HCT116 (cell line): ENCODE measurements around the gene ORC3. TPM values are rescaled to one million over a fixed set of nuclear protein-coding genes. Genes with fewer than 3 reads are reported as not detected.

Source experiments
- ATAC-seq: fragments of 200-7000 bp; cut with Tn5 transposase; 2 replicates; pipeline ENCODE4 v1.9.1; 2020; ENCODE audit warnings: mild to moderate bottlenecking, moderate library complexity
- BruUV-seq: library from RNA; stranded (reverse); fragments of 400-500 nt; replicated peaks from 2 replicates; lab custom pipeline; 2021; lab: Mats Ljungman, UMichigan
- CTCF ChIA-PET: fragments of 300-600 bp; sonication (Branson Sonifier 250); formaldehyde crosslinking; loops from one replicate; lab custom pipeline; 2021; ENCODE audit warnings: antibody characterized with exemption; lab: Charles Lee
- POLR2A ChIA-PET: fragments of 300-600, 350-600 bp; sonication (Branson Sonifier 250); formaldehyde crosslinking; loops from one replicate; lab custom pipeline; 2021; ENCODE audit warnings: antibody characterized with exemption; lab: Charles Lee
- RAD21 ChIA-PET, 2 experiments: fragments of 300-600 bp; sonication (Branson Sonifier 250); formaldehyde crosslinking; loops; one replicate each; lab custom pipeline; 2023; ENCODE audit warnings: low total read pairs in 2 of 2; ENCODE audit not compliant: uncharacterized antibody in 2 of 2, unreplicated experiment in 2 of 2, low non-redundant PET in 1 of 2; lab: Charles Lee
- DNase-seq: peaks from one replicate; pipeline ENCODE4 v3.0.0-alpha.2; 2010; ENCODE audit warnings: low read depth, low spot score
- H2AFZ ChIP-seq: fragments of 200-600 bp; shearing (Covaris generic), sonication (generic); 2 replicates; pipeline ENCODE4 v1.6.1; 2017; ENCODE audit warnings: low read depth, mixed run types, mixed read lengths, antibody characterized with exemption, low read length; ENCODE audit not compliant: poor library complexity, severe bottlenecking
- H3K27ac ChIP-seq: 2 replicates; pipeline ENCODE4 v1.5.1; 2012; ENCODE audit warnings: low read depth, low read length
- H3K27me3 ChIP-seq: fragments of 200-600 bp; sonication (generic); 2 replicates; pipeline ENCODE4 v1.6.1; 2016; ENCODE audit warnings: mixed run types, low read length, mixed read lengths; ENCODE audit not compliant: insufficient read depth
- H3K36me3 ChIP-seq, 2 experiments: fragments of 200-500 bp in 1 of 2; fragments of 200-600 bp in 1 of 2; sonication (Bioruptor generic) in 1 of 2; sonication (generic) in 1 of 2; 2 replicates each; pipeline versions ENCODE4 v1.5.1 to v1.6.1; 2014 to 2016; ENCODE audit warnings: low read length in 2 of 2, inconsistent platforms in 1 of 2, mixed read lengths in 1 of 2, mixed run types in 1 of 2; ENCODE audit not compliant: insufficient read depth in 2 of 2, control insufficient read depth in 1 of 2
- H3K4me1 ChIP-seq, 2 experiments: fragments of 200-600 bp in 1 of 2; sonication (generic) in 1 of 2; 2 replicates each; pipeline versions ENCODE4 v1.5.1 to v1.6.1; 2012 to 2017; ENCODE audit warnings: low read length in 2 of 2, inconsistent platforms in 1 of 2, mild to moderate bottlenecking in 1 of 2, mixed read lengths in 1 of 2, mixed run types in 1 of 2, moderate library complexity in 1 of 2; ENCODE audit not compliant: insufficient read depth in 2 of 2, control insufficient read depth in 1 of 2
- H3K4me2 ChIP-seq: fragments of 200-600 bp; sonication (generic); 2 replicates; pipeline ENCODE4 v1.6.1; 2017; ENCODE audit warnings: mixed run types, low read length, mixed read lengths
- H3K4me3 ChIP-seq, 2 experiments: fragments of 200-600 bp in 1 of 2; sonication (generic) in 1 of 2; replicated peaks in 1 of 2; 2 replicates each; pipeline ENCODE4 v1.5.1; 2011 to 2016; ENCODE audit warnings: low read length in 2 of 2, control low read depth in 1 of 2, low read depth in 1 of 2, mild to moderate bottlenecking in 1 of 2, mixed read lengths in 1 of 2, mixed run types in 1 of 2
- H3K79me2 ChIP-seq: fragments of 200-600 bp; sonication (generic); 2 replicates; pipeline ENCODE4 v1.6.1; 2017; ENCODE audit warnings: mild to moderate bottlenecking, mixed run types, low read length, moderate library complexity, mixed read lengths; ENCODE audit not compliant: insufficient read depth
- H3K9ac ChIP-seq: fragments of 200-600 bp; sonication (generic); 2 replicates; pipeline ENCODE4 v1.6.1; 2016; ENCODE audit warnings: low read length, mixed read lengths
- H3K9me2 ChIP-seq: fragments of 200-600 bp; sonication (generic), shearing (Covaris generic); 2 replicates; pipeline ENCODE4 v1.6.1; 2017; ENCODE audit warnings: mixed run types, mild to moderate bottlenecking, moderate library complexity; ENCODE audit not compliant: insufficient read depth
- H3K9me3 ChIP-seq, 2 experiments: fragments of 200-500 bp in 1 of 2; fragments of 200-600 bp in 1 of 2; sonication (Bioruptor generic) in 1 of 2; sonication (generic) in 1 of 2; 2 replicates each; pipeline ENCODE4 v1.6.1; 2014 to 2017; ENCODE audit warnings: low read length in 2 of 2, mixed read lengths in 2 of 2, inconsistent platforms in 1 of 2, low read depth in 1 of 2, mild to moderate bottlenecking in 1 of 2, mixed run types in 1 of 2, moderate library complexity in 1 of 2; ENCODE audit not compliant: control insufficient read depth in 1 of 2, insufficient read depth in 1 of 2
- H4K20me1 ChIP-seq: fragments of 200-600 bp; sonication (generic), shearing (Covaris generic); 2 replicates; pipeline ENCODE4 v1.6.1; 2017; ENCODE audit warnings: mixed run types, mild to moderate bottlenecking, moderate library complexity; ENCODE audit not compliant: insufficient read depth
- ATF3 ChIP-seq: IDR thresholded peaks from 2 replicates; pipeline ENCODE4 v1.6.1; 2012
- CBX3 ChIP-seq: IDR thresholded peaks from 2 replicates; pipeline ENCODE4 v1.6.1; 2012; ENCODE audit warnings: low read depth
- CEBPB ChIP-seq: IDR thresholded peaks from 2 replicates; pipeline ENCODE4 v1.6.1; 2012; ENCODE audit warnings: low read depth
- EGR1 ChIP-seq: IDR thresholded peaks from 2 replicates; pipeline ENCODE4 v1.6.1; 2012; ENCODE audit warnings: low read depth
- ELF1 ChIP-seq: IDR thresholded peaks from 2 replicates; pipeline ENCODE4 v1.6.1; 2012; ENCODE audit warnings: low read depth, borderline replicate concordance
- EZH2 ChIP-seq: fragments of 200-600 bp; sonication (generic); IDR thresholded peaks from 2 replicates; pipeline ENCODE4 v1.6.1; 2017; ENCODE audit warnings: antibody characterized with exemption, mixed run types
- EZH2phosphoT487 ChIP-seq: fragments of 200-600 bp; IDR thresholded peaks from 2 replicates; pipeline ENCODE4 v1.6.1; 2018; ENCODE audit warnings: antibody characterized with exemption, borderline replicate concordance
- FOSL1 ChIP-seq: IDR thresholded peaks from 2 replicates; pipeline ENCODE4 v1.6.1; 2012; ENCODE audit warnings: low read depth
- MAX ChIP-seq: IDR thresholded peaks from 2 replicates; pipeline ENCODE4 v1.6.1; 2012
- POLR2A ChIP-seq: IDR thresholded peaks from 2 replicates; pipeline ENCODE4 v1.7.0; 2011; ENCODE audit warnings: borderline replicate concordance; ENCODE audit not compliant: insufficient read depth, insufficient read length; ENCODE audit errors: extremely low read depth
- POLR2AphosphoS5 ChIP-seq: IDR thresholded peaks from 2 replicates; pipeline ENCODE4 v1.6.1; 2011; ENCODE audit warnings: mild to moderate bottlenecking, low read depth, low read length, moderate library complexity
- RAD21 ChIP-seq: IDR thresholded peaks from 2 replicates; pipeline ENCODE4 v1.6.1; 2012; ENCODE audit warnings: low read depth, mild to moderate bottlenecking
- SIN3A ChIP-seq: IDR thresholded peaks from 2 replicates; pipeline ENCODE4 v1.6.1; 2012; ENCODE audit warnings: low read depth
- SP1 ChIP-seq: IDR thresholded peaks from 2 replicates; pipeline ENCODE4 v1.6.1; 2012; ENCODE audit warnings: low read depth
- SRF ChIP-seq: IDR thresholded peaks from 2 replicates; pipeline ENCODE4 v1.6.1; 2012; ENCODE audit warnings: low read depth
- TCF7L2 ChIP-seq: IDR thresholded peaks from 2 replicates; pipeline ENCODE4 v1.7.0; 2011; ENCODE audit warnings: borderline replicate concordance, inconsistent platforms; ENCODE audit not compliant: insufficient read depth, insufficient read length; ENCODE audit errors: extremely low read depth
- YY1 ChIP-seq: IDR thresholded peaks from 2 replicates; pipeline ENCODE4 v1.6.1; 2011; ENCODE audit warnings: low read length, low read depth, moderate library complexity, mild to moderate bottlenecking; ENCODE audit not compliant: insufficient replicate concordance; ENCODE audit errors: extremely low read depth
- ZBTB33 ChIP-seq: IDR thresholded peaks from 2 replicates; pipeline ENCODE4 v1.6.1; 2011; ENCODE audit warnings: mild to moderate bottlenecking, low read length, moderate library complexity; ENCODE audit not compliant: insufficient replicate concordance; ENCODE audit errors: extremely low read depth
- ZFX ChIP-seq: fragments of 450-650 bp; IDR thresholded peaks from 2 replicates; pipeline ENCODE4 v1.6.1; 2017
- ZNF274 ChIP-seq: fragments of 200-500 bp; sonication (Bioruptor generic); IDR thresholded peaks from 2 replicates; pipeline ENCODE4 v1.6.1; 2014; ENCODE audit warnings: mild to moderate bottlenecking, low read depth, low read length, inconsistent platforms
- intact Hi-C: fragments of 100-400 bp; cut with micrococcal nuclease; formaldehyde crosslinking; loops from 2 replicates; pipeline ENCODE4 v1.10.0; 2022
- total RNA-seq: library from RNA; stranded (reverse); gene quantifications from one replicate; pipeline ENCODE4 v1.2.1, GENCODE V29; 2021; ENCODE audit not compliant: unreplicated experiment

ORC3 gene
- total RNA-seq, 1 experiment from 2014 or later, result 34.2 TPM

GRCh38 chr6:87670707-87671106 lies 80.8 kb downstream of the ORC3 start:
- TF ChIP-seq POLR2A (no peak), POLR2AphosphoS5 (no peak), ATF3 (no peak), CEBPB (no peak), SRF (no peak), CBX3 (no peak), SP1 (no peak), ELF1 (no peak), EZH2 (no peak), RAD21 (no peak), ZFX (no peak), SIN3A (no peak), TCF7L2 (no peak)
- H2AFZ ChIP-seq, result no peak overlapping the region
- H3K79me2 ChIP-seq, result peaks cover 8% of the 10 kb centered on the region; the same call in 1 of the 2 replicates
- ATAC-seq, result no peak
- no peak for DNase-seq
- no peak overlapping the region for H3K4me3 ChIP-seq
- H3K9me2 ChIP-seq, result no peaks in the 10 kb centered on the region
- no peaks in the 10 kb centered on the region for H3K9me3 ChIP-seq
- H4K20me1 ChIP-seq, result no peaks in the 10 kb centered on the region
- ChIA-PET CTCF (no interaction called here), RAD21 (no interaction called here), POLR2A (no interaction called here)
- BruUV-seq, result no TSS peak
- no peaks in the 10 kb centered on the region for H3K27me3 ChIP-seq
- H3K27ac ChIP-seq, result no peak overlapping the region
- intact Hi-C loops, result no loop called here
- peaks cover 9 to 12% of the 10 kb centered on the region in 2 experiments for H3K36me3 ChIP-seq
- H3K4me1 ChIP-seq, result no peaks in the 10 kb centered on the region
- H3K9ac ChIP-seq, result no peak overlapping the region
- no peak overlapping the region for H3K4me2 ChIP-seq

GRCh38 chr6:87671555-87672029 lies 81.7 kb downstream of the ORC3 start:
- H3K27ac ChIP-seq, result no peak overlapping the region
- peaks cover 10 to 12% of the 10 kb centered on the region in 2 experiments for H3K36me3 ChIP-seq
- POLR2A ChIA-PET, result no interaction called here
- RAD21 ChIA-PET, result no interaction called here
- TF ChIP-seq POLR2AphosphoS5 (no peak), YY1 (no peak), EGR1 (no peak), SRF (no peak), EZH2phosphoT487 (no peak), ZBTB33 (no peak), FOSL1 (no peak), MAX (no peak), ZNF274 (no peak), CBX3 (no peak)
- H2AFZ ChIP-seq, result no peak overlapping the region
- H4K20me1 ChIP-seq, result no peaks in the 10 kb centered on the region
- H3K79me2 ChIP-seq, result peaks cover 9% of the 10 kb centered on the region; the same call in 1 of the 2 replicates
- no TSS peak for BruUV-seq
- no peaks in the 10 kb centered on the region for H3K4me1 ChIP-seq
- no peak for DNase-seq
- H3K27me3 ChIP-seq, result no peaks in the 10 kb centered on the region
- no peak overlapping the region for H3K4me2 ChIP-seq
- intact Hi-C loops, result no loop called here
- CTCF ChIA-PET, result no interaction called here
- H3K4me3 ChIP-seq, result no peak overlapping the region
- H3K9me2 ChIP-seq, result no peaks in the 10 kb centered on the region
- H3K9ac ChIP-seq, result no peak overlapping the region
- no peak for ATAC-seq
- H3K9me3 ChIP-seq, result no peaks in the 10 kb centered on the region
